OCI-LY7 (cell line): Measurements from ENCODE around the gene ZNF23.

Source experiments
- CTCF ChIP-seq: fragments of 200-600 bp; sonication (generic); conservative IDR thresholded peaks from 2 replicates; pipeline ENCODE4 v1.5.1; 2014; ENCODE audit warnings: mild to moderate bottlenecking, antibody characterized with exemption, low read length, moderate library complexity, mixed read lengths
- EZH2phosphoT487 ChIP-seq: fragments of 200-600 bp; sonication (generic); IDR thresholded peaks from 2 replicates; pipeline ENCODE4 v1.6.1; 2018; ENCODE audit warnings: low read depth, borderline replicate concordance, mild to moderate bottlenecking, mixed run types, antibody characterized with exemption, low read length, moderate library complexity, mixed read lengths

DNA sequence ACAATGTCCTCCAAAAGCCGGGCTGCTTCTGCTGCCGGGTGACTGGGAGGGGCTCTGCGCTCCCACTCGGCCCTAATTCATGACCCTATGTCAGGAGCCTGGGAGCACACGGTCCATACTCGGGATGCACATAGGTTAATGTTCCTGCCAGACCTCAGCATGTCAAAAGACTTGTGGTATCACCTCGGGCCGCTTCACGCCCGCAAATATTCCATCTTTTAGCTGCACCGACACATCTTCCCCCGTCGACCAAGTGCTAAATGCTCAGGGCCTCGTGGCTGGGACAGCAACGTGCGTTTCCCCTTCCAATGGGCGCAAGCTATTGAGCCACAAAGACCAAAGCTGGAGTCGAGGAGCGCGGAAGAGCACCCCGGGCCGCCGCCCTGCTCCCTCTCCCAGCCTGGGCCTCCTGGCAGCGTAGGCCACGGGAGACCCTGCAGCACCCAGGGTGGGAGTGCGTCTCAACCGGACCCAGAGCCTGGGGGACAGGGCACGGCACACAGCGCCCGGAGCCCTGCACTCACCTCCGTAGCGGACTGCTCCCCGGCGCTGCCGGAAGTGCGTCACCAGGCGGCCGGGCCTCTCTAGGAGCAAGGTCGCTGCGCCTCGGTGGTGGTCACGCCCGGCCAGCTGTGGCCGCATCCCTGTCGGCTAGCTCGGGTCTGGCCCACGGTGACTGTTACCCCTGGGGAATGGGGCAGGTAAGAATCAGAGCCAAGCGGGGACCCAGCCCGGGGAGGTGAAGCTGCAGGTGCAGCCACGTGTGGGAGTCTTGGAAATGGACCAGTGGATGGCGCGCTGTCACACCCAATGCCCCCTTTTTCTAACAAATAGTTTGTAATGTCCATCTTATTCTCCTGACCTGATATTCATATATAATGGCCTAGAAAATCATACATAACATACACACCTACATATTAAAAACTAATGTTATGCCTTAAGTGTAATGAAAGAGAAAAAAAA, at the start of gene ZNF23:
- TF ChIP-seq CTCF (peak; percentile 57), EZH2phosphoT487 (no peak)
